ENCODE data around the gene NFATC3.

NFATC3 gene

DNA sequence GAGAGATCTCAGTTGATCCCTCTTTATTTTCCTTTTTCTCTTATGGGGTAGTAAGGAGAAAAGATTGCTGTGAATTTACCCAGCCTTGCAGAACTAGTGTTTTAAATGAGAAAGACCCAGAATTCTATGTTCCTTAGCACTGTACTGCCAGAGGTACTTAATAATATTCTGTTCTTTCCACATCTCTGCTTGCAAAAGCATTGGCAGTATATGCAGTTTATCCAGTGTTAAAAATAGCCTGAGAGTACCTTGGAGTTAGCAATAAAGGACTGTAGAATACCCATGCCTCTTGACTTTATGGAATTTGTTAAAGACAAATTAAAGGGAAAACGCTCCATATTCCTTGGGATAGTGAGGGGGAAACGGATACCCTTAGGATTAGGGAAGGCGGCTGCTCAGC lies 191.1 kb downstream of the NFATC3 start:
- DNase-seq (ENCODE audit: low spot score) = no peak
- in situ Hi-C loops (cut with MboI; ENCODE audit: low pct_unique_long_range_greater_than_20kb, low sequenced_read_pairs, unreplicated experiment) = no loop called here
- TF ChIP-seq, protein P1, sequence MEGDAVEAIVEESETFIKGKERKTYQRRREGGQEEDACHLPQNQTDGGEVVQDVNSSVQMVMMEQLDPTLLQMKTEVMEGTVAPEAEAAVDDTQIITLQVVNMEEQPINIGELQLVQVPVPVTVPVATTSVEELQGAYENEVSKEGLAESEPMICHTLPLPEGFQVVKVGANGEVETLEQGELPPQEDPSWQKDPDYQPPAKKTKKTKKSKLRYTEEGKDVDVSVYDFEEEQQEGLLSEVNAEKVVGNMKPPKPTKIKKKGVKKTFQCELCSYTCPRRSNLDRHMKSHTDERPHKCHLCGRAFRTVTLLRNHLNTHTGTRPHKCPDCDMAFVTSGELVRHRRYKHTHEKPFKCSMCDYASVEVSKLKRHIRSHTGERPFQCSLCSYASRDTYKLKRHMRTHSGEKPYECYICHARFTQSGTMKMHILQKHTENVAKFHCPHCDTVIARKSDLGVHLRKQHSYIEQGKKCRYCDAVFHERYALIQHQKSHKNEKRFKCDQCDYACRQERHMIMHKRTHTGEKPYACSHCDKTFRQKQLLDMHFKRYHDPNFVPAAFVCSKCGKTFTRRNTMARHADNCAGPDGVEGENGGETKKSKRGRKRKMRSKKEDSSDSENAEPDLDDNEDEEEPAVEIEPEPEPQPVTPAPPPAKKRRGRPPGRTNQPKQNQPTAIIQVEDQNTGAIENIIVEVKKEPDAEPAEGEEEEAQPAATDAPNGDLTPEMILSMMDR (IDR thresholded peaks at IDR 0.05; ENCODE audit: extremely low read depth, insufficient read depth, missing control alignments) = no peak
